IMR-90 (cell line): ENCODE measurements around the gene STYK1. TPM values are rescaled to one million over a fixed set of nuclear protein-coding genes. Genes with fewer than 3 reads are reported as not detected.

ENCODE experiments used
- BHLHE40 ChIP-seq: fragments of 150-350 bp; IDR thresholded peaks from 2 replicates; pipeline ENCODE4 v1.6.1; 2016; ENCODE audit warnings: mild to moderate bottlenecking, low read depth, low read length
- MAFK ChIP-seq: IDR thresholded peaks from 2 replicates; pipeline ENCODE4 v1.6.1; 2012; ENCODE audit warnings: low read depth, low read length, improper control_type of control experiment
- MXI1 ChIP-seq: IDR thresholded peaks from 2 replicates; pipeline ENCODE4 v1.6.1; 2012; ENCODE audit warnings: low read depth, mild to moderate bottlenecking, low read length, moderate library complexity, borderline replicate concordance
- RAD21 ChIP-seq: IDR thresholded peaks from 2 replicates; pipeline ENCODE4 v1.6.1; 2012; ENCODE audit warnings: low read length, improper control_type of control experiment
- RFX5 ChIP-seq: IDR thresholded peaks from 2 replicates; pipeline ENCODE4 v1.8.0; 2012; ENCODE audit warnings: low read depth, mild to moderate bottlenecking, low read length, moderate library complexity
- polyA plus RNA-seq, 3 experiments: library from polyadenylated mRNA; depleted of rRNA; stranded (reverse); fragments of >200 nt; gene quantifications; 2 replicates each; pipeline ENCODE4 v1.2.3, GENCODE V29; 2012; ENCODE audit warnings: low replicate concordance in 1 of 3
- total RNA-seq: library from RNA; depleted of rRNA; stranded (reverse); fragments of >200 nt; gene quantifications from 2 replicates; pipeline ENCODE4 v1.2.3, GENCODE V29; 2012

The STYK1 gene
- total and polyA plus RNA-seq, 2 of the 4 experiments (the other 2 are of a cell fraction) = 0.36 to 0.72 TPM

DNA sequence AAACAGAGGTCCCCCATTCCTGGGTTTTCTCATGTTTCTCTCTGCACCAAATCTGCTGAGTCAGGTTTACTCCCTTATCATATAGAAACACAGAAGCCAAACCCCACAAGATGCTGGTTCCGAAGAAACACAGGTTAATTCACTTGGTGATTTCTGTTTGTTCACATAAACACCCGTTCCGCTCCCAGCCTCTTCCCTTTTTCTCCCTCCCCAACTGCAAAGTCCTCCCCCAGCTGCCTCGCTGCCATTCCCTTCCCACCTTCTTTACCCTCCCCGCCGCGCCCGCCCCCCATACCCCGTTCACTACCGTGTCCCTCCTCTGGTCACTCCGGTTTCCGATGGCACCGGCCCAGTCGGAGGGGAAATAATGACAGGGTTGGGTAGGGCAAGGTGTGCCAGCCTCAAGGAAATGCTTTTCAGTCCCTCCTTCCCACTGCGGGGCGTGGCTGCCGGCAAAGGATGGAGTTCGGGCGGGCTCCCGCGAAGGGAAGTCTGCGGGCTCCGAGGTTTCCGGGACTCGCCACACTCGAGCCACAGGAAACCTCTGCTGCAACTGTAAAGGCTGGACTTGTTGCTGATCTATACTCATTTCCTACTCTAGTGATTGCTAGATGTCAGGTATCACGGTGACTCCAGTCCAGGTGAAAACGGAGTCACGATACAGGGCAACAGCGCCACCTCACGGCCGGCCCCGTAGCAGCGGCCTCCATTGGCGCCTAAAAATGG is at the start of gene STYK1 (continued):
- TF ChIP-seq MAFK (peak; percentile 98), RFX5 (no peak), BHLHE40 (no peak), MXI1 (no peak), RAD21 (peak; percentile 84)
